WTC11 (cell line): Measurements from ENCODE around the gene SERPINA4. TPM values are rescaled to one million over a fixed set of nuclear protein-coding genes. Genes with fewer than 3 reads are reported as not detected.

Experiments used
- ATAC-seq: fragments of 200-7000 bp; cut with Tn5 transposase; 2 replicates; pipeline ENCODE4 v1.10.0; 2021; ENCODE audit warnings: mild to moderate bottlenecking, moderate library complexity
- CTCF ChIA-PET: fragments of 300-600 bp; sonication (Branson Sonifier 250); formaldehyde crosslinking; loops from one replicate; lab custom pipeline; 2021; ENCODE audit warnings: antibody characterized with exemption; lab: Charles Lee
- POLR2A ChIA-PET: fragments of 350-600 bp; sonication (Branson Sonifier 250); formaldehyde crosslinking; loops from one replicate; lab custom pipeline; 2021; ENCODE audit warnings: antibody characterized with exemption; lab: Charles Lee
- DNase-seq: peaks from one replicate; pipeline ENCODE4 v3.0.0; 2021; ENCODE audit warnings: low spot score
- H3K27ac Mint-ChIP-seq: 2 replicates; pipeline ENCODE4 v1.8.0; 2021; ENCODE audit warnings: mixed read lengths
- H3K27me3 Mint-ChIP-seq: 2 replicates; pipeline ENCODE4 v1.8.0; 2021; ENCODE audit warnings: low read depth, mild to moderate bottlenecking, moderate library complexity, mixed read lengths
- H3K36me3 Mint-ChIP-seq: 2 replicates; pipeline ENCODE4 v1.8.0; 2021; ENCODE audit warnings: mixed read lengths
- H3K4me1 Mint-ChIP-seq: 2 replicates; pipeline ENCODE4 v1.8.0; 2022; ENCODE audit warnings: mixed read lengths
- H3K4me3 Mint-ChIP-seq: 2 replicates; pipeline ENCODE4 v1.8.0; 2021; ENCODE audit warnings: mild to moderate bottlenecking, moderate library complexity, mixed read lengths
- H3K9me3 Mint-ChIP-seq: 2 replicates; pipeline ENCODE4 v1.8.0; 2021; ENCODE audit warnings: mixed read lengths
- AFF4 ChIP-seq: sonication (generic); formaldehyde crosslinking; IDR thresholded peaks from 2 replicates; pipeline ENCODE4 v1.8.1; 2023; ENCODE audit warnings: mild to moderate bottlenecking, missing genetic modification reagents, borderline replicate concordance
- IRF2 ChIP-seq: sonication (generic); formaldehyde crosslinking; IDR thresholded peaks from 2 replicates; pipeline ENCODE4 v1.8.0; 2022; ENCODE audit warnings: low read depth, missing genetic modification reagents, borderline replicate concordance
- NFATC4 ChIP-seq: fragments of 250-450 bp; sonication (Bioruptor Pico); IDR thresholded peaks from 2 replicates; pipeline ENCODE4 v1.9.0; 2021; ENCODE audit warnings: mild to moderate bottlenecking
- RORB ChIP-seq: fragments of 250-450 bp; sonication (Bioruptor Pico); IDR thresholded peaks from 2 replicates; pipeline ENCODE4 v1.9.0; 2021; ENCODE audit warnings: mild to moderate bottlenecking
- STAT6 ChIP-seq: sonication (generic); formaldehyde crosslinking; conservative IDR thresholded peaks from 2 replicates; pipeline ENCODE4 v1.8.1; 2023; ENCODE audit warnings: mild to moderate bottlenecking, low read depth, missing genetic modification reagents, moderate library complexity
- TP53 ChIP-seq: sonication (generic); formaldehyde crosslinking; IDR thresholded peaks from 2 replicates; pipeline ENCODE4 v1.8.1; 2023; ENCODE audit warnings: mild to moderate bottlenecking, missing genetic modification reagents
- ZNF232 ChIP-seq: sonication (generic); formaldehyde crosslinking; IDR thresholded peaks from 2 replicates; pipeline ENCODE4 v1.8.0; 2022; ENCODE audit warnings: mild to moderate bottlenecking, missing genetic modification reagents
- ZNF425 ChIP-seq: fragments of 250-450 bp; sonication (Bioruptor Pico); conservative IDR thresholded peaks from 2 replicates; pipeline ENCODE4 v1.9.0; 2021; ENCODE audit warnings: mild to moderate bottlenecking
- ZNF671 ChIP-seq: fragments of 250-450 bp; sonication (Bioruptor Pico); IDR thresholded peaks from 2 replicates; pipeline ENCODE4 v1.8.0; 2021; ENCODE audit warnings: mild to moderate bottlenecking
- total RNA-seq: library from RNA; stranded (reverse); gene quantifications from 3 replicates; pipeline ENCODE4 v1.2.3, GENCODE V29; 2021
- TF ChIP-seq, protein P1 (sequence below): sonication (generic); formaldehyde crosslinking; IDR thresholded peaks from 2 replicates; pipeline ENCODE4 v1.8.1; 2023; ENCODE audit warnings: mild to moderate bottlenecking, missing genetic modification reagents, moderate library complexity
- TF ChIP-seq, protein P2 (sequence below): sonication (generic); formaldehyde crosslinking; conservative IDR thresholded peaks from 2 replicates; pipeline ENCODE4 v1.8.1; 2022; ENCODE audit warnings: mild to moderate bottlenecking, missing genetic modification reagents
- TF ChIP-seq, protein P3 (sequence below): sonication (generic); formaldehyde crosslinking; IDR thresholded peaks from 2 replicates; pipeline ENCODE4 v1.8.1; 2023; ENCODE audit warnings: mild to moderate bottlenecking, moderate library complexity, missing genetic modification reagents
- TF ChIP-seq, protein P4 (sequence below): sonication (generic); formaldehyde crosslinking; IDR thresholded peaks from 2 replicates; pipeline ENCODE4 v1.8.1; 2023; ENCODE audit warnings: mild to moderate bottlenecking, missing genetic modification reagents
- TF ChIP-seq, protein P5 (sequence below): sonication (generic); formaldehyde crosslinking; IDR thresholded peaks from 2 replicates; pipeline ENCODE4 v1.8.0; 2022; ENCODE audit warnings: missing genetic modification reagents

SERPINA4 gene
- total RNA-seq, 1 experiment from 2014 or later = not detected

DNA sequence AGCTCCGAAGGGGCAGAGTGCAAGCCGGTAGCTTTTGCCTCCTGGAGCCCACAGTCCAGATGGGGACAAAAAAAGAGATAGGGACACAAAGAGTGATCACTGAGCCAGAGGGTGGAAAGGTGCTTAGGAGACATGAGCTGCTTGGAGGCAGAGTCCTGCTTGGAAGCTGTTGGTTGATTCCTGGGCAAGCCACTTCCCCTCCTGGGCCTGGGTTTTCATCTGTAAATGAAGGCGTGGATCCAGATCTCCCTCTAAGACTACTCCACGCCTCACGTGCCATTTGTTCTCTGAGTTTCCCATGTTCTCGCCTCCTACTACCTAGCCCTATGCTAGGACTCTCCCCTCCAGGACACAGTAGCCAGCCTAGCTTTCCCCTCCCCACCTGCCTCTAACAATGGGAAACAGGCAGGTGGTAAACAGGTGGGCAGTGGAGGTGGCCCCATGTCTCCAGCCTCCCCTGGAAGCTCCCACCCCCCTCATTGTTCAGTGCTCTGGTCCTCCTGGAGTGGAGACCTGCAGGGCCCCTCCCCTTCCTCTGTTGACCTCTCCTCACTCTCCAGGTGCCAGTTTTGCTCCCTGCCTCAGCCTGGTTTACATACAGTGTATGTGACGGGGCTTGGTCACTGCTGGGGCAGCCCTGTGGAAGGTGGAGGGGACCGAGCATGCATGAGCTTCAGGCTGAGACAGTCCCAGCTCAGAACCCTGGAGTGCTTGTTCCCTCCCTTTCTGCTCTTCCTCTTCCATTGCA is 54.8 kb downstream of the SERPINA4 start:
- Mint-ChIP-seq H3K4me1 (no peaks in the 10 kb centered on the region), H3K36me3 (peaks cover 27% of the 10 kb centered on the region), H3K27me3 (peaks cover 3% of the 10 kb centered on the region), H3K27ac (no peak overlapping the region), H3K9me3 (peaks cover 53% of the 10 kb centered on the region), H3K4me3 (no peak overlapping the region)
- ATAC-seq (no peak), DNase-seq (no peak)
- POLR2A ChIA-PET = no interaction called here
- CTCF ChIA-PET = interaction anchor here (1.3 to 3.5 kb wide), 2 partner anchors 55 to 129 kb away, joined by 4 to 10 read pairs; no protein-coding TSS in a partner anchor
- TF ChIP-seq STAT6 (CRISPR knock-in tag) (no peak), TP53 (CRISPR knock-in tag) (no peak), AFF4 (CRISPR knock-in tag) (no peak)

- POLR2A ChIA-PET = no interaction called here
- TF ChIP-seq, protein P1, sequence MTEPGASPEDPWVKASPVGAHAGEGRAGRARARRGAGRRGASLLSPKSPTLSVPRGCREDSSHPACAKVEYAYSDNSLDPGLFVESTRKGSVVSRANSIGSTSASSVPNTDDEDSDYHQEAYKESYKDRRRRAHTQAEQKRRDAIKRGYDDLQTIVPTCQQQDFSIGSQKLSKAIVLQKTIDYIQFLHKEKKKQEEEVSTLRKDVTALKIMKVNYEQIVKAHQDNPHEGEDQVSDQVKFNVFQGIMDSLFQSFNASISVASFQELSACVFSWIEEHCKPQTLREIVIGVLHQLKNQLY = no peak
- TF ChIP-seq, protein P2, sequence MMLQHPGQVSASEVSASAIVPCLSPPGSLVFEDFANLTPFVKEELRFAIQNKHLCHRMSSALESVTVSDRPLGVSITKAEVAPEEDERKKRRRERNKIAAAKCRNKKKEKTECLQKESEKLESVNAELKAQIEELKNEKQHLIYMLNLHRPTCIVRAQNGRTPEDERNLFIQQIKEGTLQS (CRISPR knock-in tag) = no peak
- TF ChIP-seq, protein P3, sequence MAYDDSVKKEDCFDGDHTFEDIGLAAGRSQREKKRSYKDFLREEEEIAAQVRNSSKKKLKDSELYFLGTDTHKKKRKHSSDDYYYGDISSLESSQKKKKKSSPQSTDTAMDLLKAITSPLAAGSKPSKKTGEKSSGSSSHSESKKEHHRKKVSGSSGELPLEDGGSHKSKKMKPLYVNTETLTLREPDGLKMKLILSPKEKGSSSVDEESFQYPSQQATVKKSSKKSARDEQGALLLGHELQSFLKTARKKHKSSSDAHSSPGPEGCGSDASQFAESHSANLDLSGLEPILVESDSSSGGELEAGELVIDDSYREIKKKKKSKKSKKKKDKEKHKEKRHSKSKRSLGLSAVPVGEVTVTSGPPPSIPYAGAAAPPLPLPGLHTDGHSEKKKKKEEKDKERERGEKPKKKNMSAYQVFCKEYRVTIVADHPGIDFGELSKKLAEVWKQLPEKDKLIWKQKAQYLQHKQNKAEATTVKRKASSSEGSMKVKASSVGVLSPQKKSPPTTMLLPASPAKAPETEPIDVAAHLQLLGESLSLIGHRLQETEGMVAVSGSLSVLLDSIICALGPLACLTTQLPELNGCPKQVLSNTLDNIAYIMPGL = no peak
- no peak for TF ChIP-seq NFATC4
- no peak for TF ChIP-seq ZNF232 (CRISPR knock-in tag)
- TF ChIP-seq IRF2 (CRISPR knock-in tag) = no peak
- TF ChIP-seq, protein P4, sequence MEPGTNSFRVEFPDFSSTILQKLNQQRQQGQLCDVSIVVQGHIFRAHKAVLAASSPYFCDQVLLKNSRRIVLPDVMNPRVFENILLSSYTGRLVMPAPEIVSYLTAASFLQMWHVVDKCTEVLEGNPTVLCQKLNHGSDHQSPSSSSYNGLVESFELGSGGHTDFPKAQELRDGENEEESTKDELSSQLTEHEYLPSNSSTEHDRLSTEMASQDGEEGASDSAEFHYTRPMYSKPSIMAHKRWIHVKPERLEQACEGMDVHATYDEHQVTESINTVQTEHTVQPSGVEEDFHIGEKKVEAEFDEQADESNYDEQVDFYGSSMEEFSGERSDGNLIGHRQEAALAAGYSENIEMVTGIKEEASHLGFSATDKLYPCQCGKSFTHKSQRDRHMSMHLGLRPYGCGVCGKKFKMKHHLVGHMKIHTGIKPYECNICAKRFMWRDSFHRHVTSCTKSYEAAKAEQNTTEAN (CRISPR knock-in tag) = no peak
- TF ChIP-seq, protein P5, sequence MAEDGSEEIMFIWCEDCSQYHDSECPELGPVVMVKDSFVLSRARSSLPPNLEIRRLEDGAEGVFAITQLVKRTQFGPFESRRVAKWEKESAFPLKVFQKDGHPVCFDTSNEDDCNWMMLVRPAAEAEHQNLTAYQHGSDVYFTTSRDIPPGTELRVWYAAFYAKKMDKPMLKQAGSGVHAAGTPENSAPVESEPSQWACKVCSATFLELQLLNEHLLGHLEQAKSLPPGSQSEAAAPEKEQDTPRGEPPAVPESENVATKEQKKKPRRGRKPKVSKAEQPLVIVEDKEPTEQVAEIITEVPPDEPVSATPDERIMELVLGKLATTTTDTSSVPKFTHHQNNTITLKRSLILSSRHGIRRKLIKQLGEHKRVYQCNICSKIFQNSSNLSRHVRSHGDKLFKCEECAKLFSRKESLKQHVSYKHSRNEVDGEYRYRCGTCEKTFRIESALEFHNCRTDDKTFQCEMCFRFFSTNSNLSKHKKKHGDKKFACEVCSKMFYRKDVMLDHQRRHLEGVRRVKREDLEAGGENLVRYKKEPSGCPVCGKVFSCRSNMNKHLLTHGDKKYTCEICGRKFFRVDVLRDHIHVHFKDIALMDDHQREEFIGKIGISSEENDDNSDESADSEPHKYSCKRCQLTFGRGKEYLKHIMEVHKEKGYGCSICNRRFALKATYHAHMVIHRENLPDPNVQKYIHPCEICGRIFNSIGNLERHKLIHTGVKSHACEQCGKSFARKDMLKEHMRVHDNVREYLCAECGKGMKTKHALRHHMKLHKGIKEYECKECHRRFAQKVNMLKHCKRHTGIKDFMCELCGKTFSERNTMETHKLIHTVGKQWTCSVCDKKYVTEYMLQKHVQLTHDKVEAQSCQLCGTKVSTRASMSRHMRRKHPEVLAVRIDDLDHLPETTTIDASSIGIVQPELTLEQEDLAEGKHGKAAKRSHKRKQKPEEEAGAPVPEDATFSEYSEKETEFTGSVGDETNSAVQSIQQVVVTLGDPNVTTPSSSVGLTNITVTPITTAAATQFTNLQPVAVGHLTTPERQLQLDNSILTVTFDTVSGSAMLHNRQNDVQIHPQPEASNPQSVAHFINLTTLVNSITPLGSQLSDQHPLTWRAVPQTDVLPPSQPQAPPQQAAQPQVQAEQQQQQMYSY (CRISPR knock-in tag) = no peak
- TF ChIP-seq ZNF425 (CRISPR knock-in tag) = no peak
- no peak for TF ChIP-seq RORB (CRISPR knock-in tag)
- TF ChIP-seq ZNF671 (CRISPR knock-in tag) = no peak
These were observed 56.2 kb downstream of the SERPINA4 start for GRCh38 chr14:94617366-94617941.

More at GRCh38 chr14:94617366-94617941, 56.2 kb downstream of the SERPINA4 start:
- H3K4me3 Mint-ChIP-seq = no peak overlapping the region
- DNase-seq = no peak
- ATAC-seq = no peak
- no peak overlapping the region for H3K27ac Mint-ChIP-seq
- peaks cover 3% of the 10 kb centered on the region for H3K27me3 Mint-ChIP-seq
- H3K36me3 Mint-ChIP-seq = peaks cover 27% of the 10 kb centered on the region
- no peaks in the 10 kb centered on the region for H3K4me1 Mint-ChIP-seq
- peaks cover 53% of the 10 kb centered on the region for H3K9me3 Mint-ChIP-seq
- CTCF ChIA-PET = interaction anchor here (3.5 kb wide), 1 partner anchor 131 kb away, joined by 10 read pairs; no protein-coding TSS in a partner anchor
